A549 (cell line): ENCODE data around the gene GJA10. TPM values are rescaled to one million over a fixed set of nuclear protein-coding genes. Genes with fewer than 3 reads are reported as not detected.

Experiments
- ATAC-seq, 2 experiments: fragments of 200-7000 bp in 1 of 2; fragments of >200 bp in 1 of 2; cut with Nextera tagmentation in 1 of 2; cut with Tn5 transposase in 1 of 2; 3 replicates each; pipeline versions ENCODE4 v1.8.0 to v1.9.1; 2018 to 2020; ENCODE audit warnings: mild to moderate bottlenecking in 1 of 2, moderate library complexity in 1 of 2
- CTCF ChIA-PET: fragments of 300-600 bp; sonication (Branson Sonifier 250); formaldehyde crosslinking; extraction: SDS; loops from one replicate; lab custom pipeline; 2021; ENCODE audit warnings: antibody characterized with exemption, inconsistent platforms; lab: Yijun Ruan, JAX
- POLR2A ChIA-PET: fragments of 350-600 bp; formaldehyde crosslinking; extraction: SDS; loops from one replicate; lab custom pipeline; 2021; ENCODE audit warnings: antibody characterized with exemption, inconsistent platforms; lab: Yijun Ruan, JAX
- DNase-seq, 2 experiments: peaks; one replicate each; pipeline versions ENCODE4 v3.0.0 to v3.0.0-alpha.2; 2011 to 2016; ENCODE audit warnings: low read depth in 1 of 2, low spot score in 1 of 2
- FAIRE-seq: peaks from 2 replicates; lab custom pipeline; 2011; peaks lifted over from hg19 to GRCh38; lab: Jason Lieb, UNC
- H3K27ac ChIP-seq, 2 experiments: fragments of >200 bp; sonication (Bioruptor Twin); formaldehyde crosslinking; 3 replicates each; pipeline ENCODE4 v1.5.1; 2016 to 2017
- H3K4me1 ChIP-seq: fragments of >200 bp; sonication (Bioruptor Twin); formaldehyde crosslinking; 3 replicates; pipeline ENCODE4 v1.6.1; 2016
- H3K4me2 ChIP-seq: fragments of >200 bp; sonication (Bioruptor Twin); formaldehyde crosslinking; 3 replicates; pipeline ENCODE4 v1.6.1; 2016
- H3K4me3 ChIP-seq: fragments of >200 bp; sonication (Bioruptor Twin); formaldehyde crosslinking; 3 replicates; pipeline ENCODE4 v1.5.1; 2016
- H3K9me3 ChIP-seq: fragments of >200 bp; sonication (Bioruptor Twin); formaldehyde crosslinking; 3 replicates; pipeline ENCODE4 v1.6.1; 2016
- EHF ChIP-seq: fragments of 250-450 bp; sonication (Bioruptor Pico); IDR thresholded peaks from 2 replicates; pipeline ENCODE4 v1.5.0; 2020; ENCODE audit warnings: mild to moderate bottlenecking
- EHMT2 ChIP-seq: fragments of 200-600 bp; sonication (generic); IDR thresholded peaks from 2 replicates; pipeline ENCODE4 v1.6.1; 2016; ENCODE audit warnings: antibody characterized with exemption, low read depth, mild to moderate bottlenecking, moderate library complexity
- EP300 ChIP-seq, 2 experiments: fragments of >200 bp; sonication (Bioruptor Twin); formaldehyde crosslinking; IDR thresholded peaks; 2 replicates in 1 of 2; 3 replicates in 1 of 2; pipeline ENCODE4 v1.6.1; 2016 to 2017
- ESRRA ChIP-seq: fragments of 150-350 bp; IDR thresholded peaks from 2 replicates; pipeline ENCODE4 v1.6.1; 2014; ENCODE audit warnings: mild to moderate bottlenecking, low read length, borderline replicate concordance
- FOSL2 ChIP-seq, 2 experiments: fragments of 450-650 bp in 1 of 2; fragments of >200 bp in 1 of 2; sonication (Bioruptor Twin) in 1 of 2; formaldehyde crosslinking; IDR thresholded peaks; 2 replicates each; pipeline versions ENCODE4 v1.5.0 to v1.6.1; 2016 to 2020; ENCODE audit warnings: mild to moderate bottlenecking in 1 of 2, moderate library complexity in 1 of 2
- FOXS1 ChIP-seq: fragments of 250-450 bp; sonication (Bioruptor Pico); IDR thresholded peaks from 2 replicates; pipeline ENCODE4 v1.5.0; 2020; ENCODE audit warnings: mild to moderate bottlenecking, moderate library complexity
- GATA3 ChIP-seq: IDR thresholded peaks from 2 replicates; pipeline ENCODE4 v1.6.1; 2012; ENCODE audit warnings: borderline replicate concordance
- HDAC2 ChIP-seq: fragments of 200-600 bp; sonication (generic); IDR thresholded peaks from 2 replicates; pipeline ENCODE4 v1.6.1; 2016
- HEYL ChIP-seq: fragments of 250-450 bp; sonication (Bioruptor Pico); IDR thresholded peaks from 2 replicates; pipeline ENCODE4 v1.8.0; 2021; ENCODE audit warnings: mild to moderate bottlenecking, moderate library complexity
- HOXB13 ChIP-seq: fragments of 250-450 bp; sonication (Bioruptor Pico); IDR thresholded peaks from 2 replicates; pipeline ENCODE4 v1.5.0; 2020; ENCODE audit warnings: low read depth, mild to moderate bottlenecking, moderate library complexity
- JUN ChIP-seq, 2 experiments: fragments of >200 bp; sonication (Bioruptor Twin); formaldehyde crosslinking; IDR thresholded peaks; 2 replicates in 1 of 2; 3 replicates in 1 of 2; pipeline ENCODE4 v1.6.1; 2016 to 2017
- KDM5A ChIP-seq: fragments of 200-600 bp; sonication (generic); IDR thresholded peaks from 2 replicates; pipeline ENCODE4 v1.6.1; 2016; ENCODE audit warnings: antibody characterized with exemption, mild to moderate bottlenecking
- MAZ ChIP-seq: fragments of 150-350 bp; IDR thresholded peaks from 2 replicates; pipeline ENCODE4 v1.6.1; 2014; ENCODE audit warnings: antibody characterized with exemption, low read depth, low read length, borderline replicate concordance
- MYC ChIP-seq: IDR thresholded peaks from 2 replicates; pipeline ENCODE4 v1.6.1; 2012; ENCODE audit warnings: mild to moderate bottlenecking, inconsistent platforms, low read length, improper control_type of control experiment, borderline replicate concordance
- NFE2L2 ChIP-seq: fragments of 150-350 bp; conservative IDR thresholded peaks from 2 replicates; pipeline ENCODE4 v1.6.1; 2014; ENCODE audit warnings: low read length
- NPAS2 ChIP-seq: fragments of 250-450 bp; sonication (Bioruptor Pico); IDR thresholded peaks from 2 replicates; pipeline ENCODE4 v1.8.0; 2022; ENCODE audit warnings: mild to moderate bottlenecking, moderate library complexity, borderline replicate concordance
- NR3C1 ChIP-seq: fragments of >200 bp; sonication (Bioruptor Twin); formaldehyde crosslinking; IDR thresholded peaks from 3 replicates; pipeline ENCODE4 v1.6.1; 2017
- POLR2A ChIP-seq: IDR thresholded peaks from 2 replicates; pipeline ENCODE4 v1.6.1; 2012; ENCODE audit warnings: mild to moderate bottlenecking, low read length
- POLR2AphosphoS2 ChIP-seq: conservative IDR thresholded peaks from 2 replicates; pipeline ENCODE4 v1.6.1; 2012; ENCODE audit warnings: low read length, improper control_type of control experiment, inconsistent platforms
- RAD21 ChIP-seq, 2 experiments: fragments of >200 bp in 1 of 2; sonication (Bioruptor Twin) in 1 of 2; formaldehyde crosslinking in 1 of 2; IDR thresholded peaks in 1 of 2; conservative IDR thresholded peaks in 1 of 2; 2 replicates in 1 of 2; 3 replicates in 1 of 2; pipeline ENCODE4 v1.6.1; 2012 to 2018; ENCODE audit warnings: inconsistent platforms in 1 of 2
- RNF2 ChIP-seq: fragments of 200-600 bp; sonication (generic); IDR thresholded peaks from 2 replicates; pipeline ENCODE4 v1.6.1; 2016; ENCODE audit warnings: low read depth, mild to moderate bottlenecking, antibody characterized with exemption, moderate library complexity, borderline replicate concordance
- TFCP2L1 ChIP-seq: fragments of 250-450 bp; sonication (Bioruptor Pico); IDR thresholded peaks from 2 replicates; pipeline ENCODE4 v1.5.0; 2021; ENCODE audit warnings: mild to moderate bottlenecking
- ZC3H11A ChIP-seq: fragments of 450-650 bp; IDR thresholded peaks from 2 replicates; pipeline ENCODE4 v1.6.1; 2014; ENCODE audit warnings: antibody characterized with exemption, mild to moderate bottlenecking
- ZFP36 ChIP-seq: fragments of 450-650 bp; IDR thresholded peaks from 2 replicates; pipeline ENCODE4 v1.6.1; 2014; ENCODE audit warnings: borderline replicate concordance; ENCODE audit not compliant: partially characterized antibody
- ZNF302 ChIP-seq: fragments of 250-450 bp; sonication (Bioruptor Pico); IDR thresholded peaks from 2 replicates; pipeline ENCODE4 v1.9.0; 2021; ENCODE audit warnings: inconsistent platforms, mild to moderate bottlenecking, moderate library complexity
- WGBS: methylation state at CpG from one replicate; pipeline ENCODE4 v1.1.6; 2017; ENCODE audit errors: missing lambda C conversion rate; 5-methylcytosine and 5-hydroxymethylcytosine counted together
- polyA plus RNA-seq, 4 experiments: library from polyadenylated mRNA; depleted of rRNA in 3 of 4; stranded (reverse); fragments of >200 nt; fragmentation: RNase III in 1 of 4; extraction: RNeasy Plus Mini Kit Qiagen cat#74134 plus additional on column Dnase treatment in 1 of 4; gene quantifications; 2 replicates in 3 of 4; 3 replicates in 1 of 4; pipeline ENCODE4 v1.2.3, GENCODE V29; 2011 to 2017
- TF ChIP-seq, protein P1 (sequence below): fragments of 150-350 bp; IDR thresholded peaks from 2 replicates; pipeline ENCODE4 v1.6.1; 2014; ENCODE audit warnings: low read depth, mild to moderate bottlenecking, low read length
- TF ChIP-seq, protein P2 (sequence below): fragments of 200-600 bp; sonication (generic); IDR thresholded peaks from 2 replicates; pipeline ENCODE4 v1.6.1; 2016; ENCODE audit warnings: antibody characterized with exemption, mild to moderate bottlenecking, moderate library complexity
- TF ChIP-seq, protein P3 (sequence below): IDR thresholded peaks from 2 replicates; pipeline ENCODE4 v1.6.1; 2012
- TF ChIP-seq, protein P4 (sequence below): fragments of 450-650 bp; IDR thresholded peaks from 2 replicates; pipeline ENCODE4 v1.6.1; 2014; ENCODE audit warnings: antibody characterized with exemption
- TF ChIP-seq, protein P5 (sequence below): fragments of >200 bp; sonication (Bioruptor Twin); formaldehyde crosslinking; IDR thresholded peaks from 3 replicates; pipeline ENCODE4 v1.6.1; 2016

Gene GJA10
- polyA plus RNA-seq, 2 of the 4 experiments (the other 2 are of a cell fraction), result not detected

DNA sequence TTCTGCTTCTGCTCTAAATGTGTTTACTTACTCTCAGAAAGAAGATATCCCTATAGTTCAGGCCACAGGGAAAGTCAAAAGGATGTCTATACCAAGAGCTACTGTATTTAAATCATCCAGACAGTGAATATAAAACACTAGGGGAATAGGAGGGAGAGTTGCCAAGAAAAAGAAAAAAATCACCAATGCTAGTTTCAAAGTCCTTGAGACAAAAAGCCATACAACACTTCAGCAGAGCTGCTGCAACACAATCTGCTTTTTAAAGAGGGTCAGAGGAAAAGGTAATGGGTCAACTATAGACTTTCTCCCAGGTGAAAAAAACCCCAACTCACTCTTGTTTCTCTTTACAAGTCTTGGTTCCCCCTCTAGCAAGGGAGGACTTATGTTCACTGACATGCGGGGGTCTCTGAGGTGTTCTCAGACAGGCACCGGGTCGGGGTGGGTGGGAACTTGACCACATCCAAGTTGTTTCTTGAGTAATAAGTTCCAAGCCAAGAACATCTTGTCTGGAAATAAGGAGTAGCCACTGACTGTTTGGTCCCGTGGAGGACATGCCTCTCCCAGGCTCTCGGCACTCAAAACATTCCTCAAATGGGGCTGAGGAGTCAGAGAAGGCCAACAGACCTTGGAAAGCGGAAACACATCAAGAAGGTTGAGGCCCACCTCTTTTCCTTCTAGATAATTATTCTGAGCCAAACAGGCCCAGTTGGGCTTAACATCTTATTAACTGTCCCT lies 47.7 kb downstream of the GJA10 start:
- H3K4me2 ChIP-seq, result no peak overlapping the region
- no peak for ATAC-seq
- TF ChIP-seq, protein P1, sequence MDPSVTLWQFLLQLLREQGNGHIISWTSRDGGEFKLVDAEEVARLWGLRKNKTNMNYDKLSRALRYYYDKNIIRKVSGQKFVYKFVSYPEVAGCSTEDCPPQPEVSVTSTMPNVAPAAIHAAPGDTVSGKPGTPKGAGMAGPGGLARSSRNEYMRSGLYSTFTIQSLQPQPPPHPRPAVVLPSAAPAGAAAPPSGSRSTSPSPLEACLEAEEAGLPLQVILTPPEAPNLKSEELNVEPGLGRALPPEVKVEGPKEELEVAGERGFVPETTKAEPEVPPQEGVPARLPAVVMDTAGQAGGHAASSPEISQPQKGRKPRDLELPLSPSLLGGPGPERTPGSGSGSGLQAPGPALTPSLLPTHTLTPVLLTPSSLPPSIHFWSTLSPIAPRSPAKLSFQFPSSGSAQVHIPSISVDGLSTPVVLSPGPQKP, result no peak
- TF ChIP-seq EHMT2, result no peak
- no peak for TF ChIP-seq KDM5A
- no peak for TF ChIP-seq ZFP36
- TF ChIP-seq NPAS2 (CRISPR knock-in tag), result no peak
- no peak for TF ChIP-seq HEYL
- TF ChIP-seq ESRRA, result no peak
- TF ChIP-seq GATA3, result no peak
- no peak for TF ChIP-seq FOXS1 (CRISPR knock-in tag)
- TF ChIP-seq NFE2L2, result no peak
- no peak for TF ChIP-seq EHF (CRISPR knock-in tag)
- no peak for TF ChIP-seq RAD21 (conservative IDR thresholded peaks at IDR 0.05 in 1 of 2, IDR thresholded peaks at IDR 0.05 in 1 of 2)
- no peak for TF ChIP-seq ZC3H11A
- TF ChIP-seq RNF2, result no peak
- TF ChIP-seq ZNF302 (CRISPR knock-in tag), result no peak
- TF ChIP-seq POLR2AphosphoS2, result no peak
- TF ChIP-seq POLR2A, result no peak
- TF ChIP-seq, protein P2, sequence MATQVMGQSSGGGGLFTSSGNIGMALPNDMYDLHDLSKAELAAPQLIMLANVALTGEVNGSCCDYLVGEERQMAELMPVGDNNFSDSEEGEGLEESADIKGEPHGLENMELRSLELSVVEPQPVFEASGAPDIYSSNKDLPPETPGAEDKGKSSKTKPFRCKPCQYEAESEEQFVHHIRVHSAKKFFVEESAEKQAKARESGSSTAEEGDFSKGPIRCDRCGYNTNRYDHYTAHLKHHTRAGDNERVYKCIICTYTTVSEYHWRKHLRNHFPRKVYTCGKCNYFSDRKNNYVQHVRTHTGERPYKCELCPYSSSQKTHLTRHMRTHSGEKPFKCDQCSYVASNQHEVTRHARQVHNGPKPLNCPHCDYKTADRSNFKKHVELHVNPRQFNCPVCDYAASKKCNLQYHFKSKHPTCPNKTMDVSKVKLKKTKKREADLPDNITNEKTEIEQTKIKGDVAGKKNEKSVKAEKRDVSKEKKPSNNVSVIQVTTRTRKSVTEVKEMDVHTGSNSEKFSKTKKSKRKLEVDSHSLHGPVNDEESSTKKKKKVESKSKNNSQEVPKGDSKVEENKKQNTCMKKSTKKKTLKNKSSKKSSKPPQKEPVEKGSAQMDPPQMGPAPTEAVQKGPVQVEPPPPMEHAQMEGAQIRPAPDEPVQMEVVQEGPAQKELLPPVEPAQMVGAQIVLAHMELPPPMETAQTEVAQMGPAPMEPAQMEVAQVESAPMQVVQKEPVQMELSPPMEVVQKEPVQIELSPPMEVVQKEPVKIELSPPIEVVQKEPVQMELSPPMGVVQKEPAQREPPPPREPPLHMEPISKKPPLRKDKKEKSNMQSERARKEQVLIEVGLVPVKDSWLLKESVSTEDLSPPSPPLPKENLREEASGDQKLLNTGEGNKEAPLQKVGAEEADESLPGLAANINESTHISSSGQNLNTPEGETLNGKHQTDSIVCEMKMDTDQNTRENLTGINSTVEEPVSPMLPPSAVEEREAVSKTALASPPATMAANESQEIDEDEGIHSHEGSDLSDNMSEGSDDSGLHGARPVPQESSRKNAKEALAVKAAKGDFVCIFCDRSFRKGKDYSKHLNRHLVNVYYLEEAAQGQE, result no peak
- TF ChIP-seq HOXB13, result no peak
- DNase-seq, result no peak
- ChIA-PET CTCF (interaction anchor here (1.7 to 6.6 kb wide), 7 partner anchors 11 to 549 kb away, joined by 3 to 62 read pairs (median 15); no protein-coding TSS in a partner anchor), POLR2A (no interaction called here)
- H3K4me1 ChIP-seq, result no peaks in the 10 kb centered on the region; the same call in 2 of the 3 replicates
- H3K9me3 ChIP-seq, result peaks cover 6% of the 10 kb centered on the region; the same call in 1 of the 3 replicates
- 74% methylated on average over 4 of the region's 6 CpGs for WGBS
- no peak for FAIRE-seq
- no peak overlapping the region for H3K4me3 ChIP-seq
- H3K27ac ChIP-seq, result no peak overlapping the region; a peak in 1 of 6 replicates

DNA sequence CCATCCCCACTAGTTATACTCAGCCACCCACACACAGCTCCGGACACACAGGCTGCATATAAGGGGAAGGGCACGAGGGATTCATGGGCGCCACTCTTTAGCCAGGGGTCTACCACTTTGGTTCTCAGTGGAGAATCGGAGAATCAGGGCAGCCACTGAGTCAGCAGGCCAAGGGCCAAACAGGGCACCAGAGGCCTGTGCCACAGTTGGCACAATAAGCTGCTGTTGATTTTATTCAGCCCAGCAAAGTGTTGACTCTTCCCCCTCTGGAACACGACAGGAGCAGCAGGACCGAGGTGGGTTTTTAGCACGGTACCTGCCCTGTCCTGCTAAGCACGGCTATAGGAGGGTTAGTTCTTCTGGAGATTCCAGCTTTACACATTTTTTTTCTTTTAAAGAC lies 48.3 kb downstream of the GJA10 start:
- POLR2A ChIA-PET, result no interaction called here
- ATAC-seq (no peak), DNase-seq (no peak), FAIRE-seq (no peak)
- 81% methylated on average over 8 of the region's 8 CpGs for WGBS
- Histone ChIP-seq H3K4me2 (no peak overlapping the region), H3K9me3 (peaks cover 6% of the 10 kb centered on the region; the same call in 1 of the 3 replicates), H3K27ac (no peak overlapping the region; a peak in 1 of 6 replicates), H3K4me1 (no peaks in the 10 kb centered on the region; the same call in 2 of the 3 replicates), H3K4me3 (no peak overlapping the region)
- CTCF ChIA-PET, result interaction anchor here (0.6 to 6.6 kb wide), 3 partner anchors 156 to 538 kb away, joined by 3 to 62 read pairs (median 3); no protein-coding TSS in a partner anchor
- TF ChIP-seq, protein P3, sequence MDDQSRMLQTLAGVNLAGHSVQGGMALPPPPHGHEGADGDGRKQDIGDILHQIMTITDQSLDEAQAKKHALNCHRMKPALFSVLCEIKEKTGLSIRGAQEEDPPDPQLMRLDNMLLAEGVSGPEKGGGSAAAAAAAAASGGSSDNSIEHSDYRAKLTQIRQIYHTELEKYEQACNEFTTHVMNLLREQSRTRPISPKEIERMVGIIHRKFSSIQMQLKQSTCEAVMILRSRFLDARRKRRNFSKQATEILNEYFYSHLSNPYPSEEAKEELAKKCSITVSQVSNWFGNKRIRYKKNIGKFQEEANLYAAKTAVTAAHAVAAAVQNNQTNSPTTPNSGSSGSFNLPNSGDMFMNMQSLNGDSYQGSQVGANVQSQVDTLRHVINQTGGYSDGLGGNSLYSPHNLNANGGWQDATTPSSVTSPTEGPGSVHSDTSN, result no peak
- TF ChIP-seq FOSL2 (IDR thresholded peaks at IDR 0.05) (no peak), FOSL2 (CRISPR knock-in tag; IDR thresholded peaks at IDR 0.05) (no peak), MAZ (no peak), ESRRA (no peak), TFCP2L1 (CRISPR knock-in tag) (no peak), MYC (no peak), NPAS2 (CRISPR knock-in tag) (no peak), NR3C1 (no peak), JUN (IDR thresholded peaks at IDR 0.05) (no peak), EP300 (IDR thresholded peaks at IDR 0.05) (no peak), HOXB13 (no peak), POLR2A (no peak), HDAC2 (no peak)
- TF ChIP-seq, protein P4, sequence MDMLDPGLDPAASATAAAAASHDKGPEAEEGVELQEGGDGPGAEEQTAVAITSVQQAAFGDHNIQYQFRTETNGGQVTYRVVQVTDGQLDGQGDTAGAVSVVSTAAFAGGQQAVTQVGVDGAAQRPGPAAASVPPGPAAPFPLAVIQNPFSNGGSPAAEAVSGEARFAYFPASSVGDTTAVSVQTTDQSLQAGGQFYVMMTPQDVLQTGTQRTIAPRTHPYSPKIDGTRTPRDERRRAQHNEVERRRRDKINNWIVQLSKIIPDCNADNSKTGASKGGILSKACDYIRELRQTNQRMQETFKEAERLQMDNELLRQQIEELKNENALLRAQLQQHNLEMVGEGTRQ, result no peak
- TF ChIP-seq, protein P5, sequence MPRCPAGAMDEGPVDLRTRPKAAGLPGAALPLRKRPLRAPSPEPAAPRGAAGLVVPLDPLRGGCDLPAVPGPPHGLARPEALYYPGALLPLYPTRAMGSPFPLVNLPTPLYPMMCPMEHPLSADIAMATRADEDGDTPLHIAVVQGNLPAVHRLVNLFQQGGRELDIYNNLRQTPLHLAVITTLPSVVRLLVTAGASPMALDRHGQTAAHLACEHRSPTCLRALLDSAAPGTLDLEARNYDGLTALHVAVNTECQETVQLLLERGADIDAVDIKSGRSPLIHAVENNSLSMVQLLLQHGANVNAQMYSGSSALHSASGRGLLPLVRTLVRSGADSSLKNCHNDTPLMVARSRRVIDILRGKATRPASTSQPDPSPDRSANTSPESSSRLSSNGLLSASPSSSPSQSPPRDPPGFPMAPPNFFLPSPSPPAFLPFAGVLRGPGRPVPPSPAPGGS, result no peak
